KMS-11 (cell line): Measurements from ENCODE around the gene GYS2.

ENCODE experiments used
- H2AFZ ChIP-seq: fragments of 200-600 bp; sonication (generic); 2 replicates; pipeline ENCODE4 v1.6.1; 2016; ENCODE audit warnings: antibody characterized with exemption, mixed run types, low read depth
- H3K27ac ChIP-seq: fragments of 200-600 bp; sonication (generic); 2 replicates; pipeline ENCODE4 v1.6.1; 2016; ENCODE audit warnings: mild to moderate bottlenecking, mixed run types
- H3K27me3 ChIP-seq: fragments of 200-600 bp; sonication (generic); 2 replicates; pipeline ENCODE4 v1.6.1; 2017; ENCODE audit warnings: mild to moderate bottlenecking, low read depth, mixed run types, moderate library complexity; ENCODE audit not compliant: insufficient read depth
- H3K36me3 ChIP-seq: fragments of 200-600 bp; sonication (generic); 2 replicates; pipeline ENCODE4 v1.6.1; 2017; ENCODE audit warnings: mild to moderate bottlenecking, mixed run types; ENCODE audit not compliant: insufficient read depth
- H3K4me1 ChIP-seq: fragments of 200-600 bp; sonication (generic); 2 replicates; pipeline ENCODE4 v1.6.1; 2016; ENCODE audit warnings: mild to moderate bottlenecking, low read depth, mixed run types; ENCODE audit not compliant: poor library complexity, severe bottlenecking
- H3K4me2 ChIP-seq: fragments of 200-600 bp; sonication (generic); 2 replicates; pipeline ENCODE4 v1.7.0; 2016; ENCODE audit warnings: mild to moderate bottlenecking, mixed run types
- H3K4me3 ChIP-seq: fragments of 200-600 bp; sonication (generic); IDR thresholded peaks from 2 replicates; pipeline ENCODE4 v1.6.1; 2017; ENCODE audit warnings: low read depth, low read length, mixed read lengths; ENCODE audit not compliant: insufficient read depth
- H3K79me2 ChIP-seq: fragments of 200-600 bp; sonication (generic); 2 replicates; pipeline ENCODE4 v1.6.1; 2016; ENCODE audit warnings: low read depth, mixed run types; ENCODE audit not compliant: insufficient read depth
- H3K9ac ChIP-seq: fragments of 200-600 bp; sonication (generic); 2 replicates; pipeline ENCODE4 v1.6.1; 2016; ENCODE audit warnings: mild to moderate bottlenecking, mixed run types
- H4K20me1 ChIP-seq: fragments of 200-600 bp; sonication (generic); 2 replicates; pipeline ENCODE4 v1.6.1; 2016; ENCODE audit warnings: mild to moderate bottlenecking, mixed run types; ENCODE audit not compliant: insufficient read depth
- TF ChIP-seq, protein P1 (sequence below): fragments of 200-600 bp; sonication (generic); conservative IDR thresholded peaks from 2 replicates; pipeline ENCODE4 v1.6.1; 2017; ENCODE audit warnings: low read depth, mild to moderate bottlenecking, antibody characterized with exemption, low read length, moderate library complexity, mixed read lengths

Gene GYS2

DNA sequence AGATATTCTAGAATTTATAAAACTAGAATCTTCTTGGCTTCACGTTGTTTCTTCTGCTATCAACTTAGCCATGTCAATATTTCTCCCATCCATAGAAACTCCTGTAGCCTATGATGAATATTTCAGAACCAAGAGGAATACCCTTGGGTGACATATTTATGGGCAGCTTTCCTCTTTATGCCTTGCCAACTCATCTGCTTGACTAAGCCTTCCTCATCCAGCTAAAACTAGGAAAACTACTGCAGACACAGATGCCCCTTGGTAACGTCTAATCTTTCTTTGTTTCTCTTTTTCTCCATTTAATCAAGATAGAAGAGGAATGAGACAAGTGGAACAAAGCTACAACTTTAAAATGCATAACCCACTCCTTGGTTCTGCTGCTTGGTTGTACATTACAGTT lies 96.8 kb downstream of the GYS2 start:
- Histone ChIP-seq H2AFZ (no peak overlapping the region), H3K27ac (no peak overlapping the region), H3K79me2 (peaks cover 36% of the 10 kb centered on the region), H3K27me3 (no peaks in the 10 kb centered on the region), H3K9ac (no peak overlapping the region), H3K4me2 (no peak overlapping the region), H3K4me3 (no peak overlapping the region), H3K4me1 (peaks cover 35% of the 10 kb centered on the region), H4K20me1 (no peaks in the 10 kb centered on the region), H3K36me3 (no peaks in the 10 kb centered on the region)
- TF ChIP-seq, protein P1, sequence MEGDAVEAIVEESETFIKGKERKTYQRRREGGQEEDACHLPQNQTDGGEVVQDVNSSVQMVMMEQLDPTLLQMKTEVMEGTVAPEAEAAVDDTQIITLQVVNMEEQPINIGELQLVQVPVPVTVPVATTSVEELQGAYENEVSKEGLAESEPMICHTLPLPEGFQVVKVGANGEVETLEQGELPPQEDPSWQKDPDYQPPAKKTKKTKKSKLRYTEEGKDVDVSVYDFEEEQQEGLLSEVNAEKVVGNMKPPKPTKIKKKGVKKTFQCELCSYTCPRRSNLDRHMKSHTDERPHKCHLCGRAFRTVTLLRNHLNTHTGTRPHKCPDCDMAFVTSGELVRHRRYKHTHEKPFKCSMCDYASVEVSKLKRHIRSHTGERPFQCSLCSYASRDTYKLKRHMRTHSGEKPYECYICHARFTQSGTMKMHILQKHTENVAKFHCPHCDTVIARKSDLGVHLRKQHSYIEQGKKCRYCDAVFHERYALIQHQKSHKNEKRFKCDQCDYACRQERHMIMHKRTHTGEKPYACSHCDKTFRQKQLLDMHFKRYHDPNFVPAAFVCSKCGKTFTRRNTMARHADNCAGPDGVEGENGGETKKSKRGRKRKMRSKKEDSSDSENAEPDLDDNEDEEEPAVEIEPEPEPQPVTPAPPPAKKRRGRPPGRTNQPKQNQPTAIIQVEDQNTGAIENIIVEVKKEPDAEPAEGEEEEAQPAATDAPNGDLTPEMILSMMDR = no peak

DNA sequence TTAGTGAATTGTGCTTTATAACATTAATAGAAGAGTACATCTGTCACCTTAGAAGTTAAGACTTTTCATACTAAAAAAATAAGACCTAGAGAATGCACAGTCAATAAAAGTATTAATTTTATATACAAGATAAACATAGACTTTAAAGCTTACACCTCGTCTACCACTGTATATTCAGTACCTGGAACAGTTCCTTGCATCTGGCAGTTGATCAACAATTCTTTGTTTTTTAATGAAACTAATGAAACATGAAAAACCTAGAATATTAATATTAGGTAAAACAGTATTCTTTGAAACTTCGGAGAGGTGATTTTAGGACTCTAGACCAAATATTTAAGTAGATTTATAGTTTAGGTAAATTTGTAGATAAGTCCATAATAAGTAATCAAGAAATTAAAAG lies 98.8 kb downstream of the GYS2 start:
- H3K36me3 ChIP-seq = no peaks in the 10 kb centered on the region
- no peaks in the 10 kb centered on the region for H3K27me3 ChIP-seq
- TF ChIP-seq, protein P1 = no peak
- no peak overlapping the region for H3K4me3 ChIP-seq
- H3K27ac ChIP-seq = no peak overlapping the region
- no peak overlapping the region for H3K4me2 ChIP-seq
- H3K4me1 ChIP-seq = peaks cover 39% of the 10 kb centered on the region
- H4K20me1 ChIP-seq = no peaks in the 10 kb centered on the region
- H2AFZ ChIP-seq = no peak overlapping the region
- peaks cover 48% of the 10 kb centered on the region for H3K79me2 ChIP-seq
- no peak overlapping the region for H3K9ac ChIP-seq

DNA sequence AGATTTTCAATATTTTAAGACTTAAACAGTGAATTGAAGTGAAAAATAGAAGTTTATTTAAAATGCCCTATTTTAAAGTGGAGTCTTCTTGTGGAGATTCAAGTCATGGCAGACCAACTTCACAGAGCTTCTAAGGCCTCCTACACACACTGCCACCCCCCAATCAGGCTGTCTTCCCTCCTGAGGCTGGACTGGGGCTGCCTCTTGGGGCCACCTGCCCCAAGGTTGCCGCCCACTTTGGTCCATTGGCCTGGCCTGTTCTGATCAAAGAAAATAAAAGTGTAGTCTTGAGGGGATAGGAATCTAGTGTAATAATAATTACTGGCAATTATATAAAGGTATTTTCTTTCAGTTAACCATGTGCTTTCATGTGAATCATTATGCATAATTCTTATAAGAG lies 101.8 kb downstream of the GYS2 start:
- Histone ChIP-seq H3K36me3 (no peaks in the 10 kb centered on the region), H3K4me3 (no peak overlapping the region), H3K9ac (peak overlapping the region; percentile 88; the same call in 1 of the 2 replicates), H2AFZ (no peak overlapping the region), H3K4me1 (peaks cover 31% of the 10 kb centered on the region), H3K79me2 (peaks cover 61% of the 10 kb centered on the region), H3K4me2 (peak overlapping the region; percentile 67), H3K27me3 (no peaks in the 10 kb centered on the region), H4K20me1 (no peaks in the 10 kb centered on the region), H3K27ac (no peak overlapping the region)
- TF ChIP-seq, protein P1 = no peak

DNA sequence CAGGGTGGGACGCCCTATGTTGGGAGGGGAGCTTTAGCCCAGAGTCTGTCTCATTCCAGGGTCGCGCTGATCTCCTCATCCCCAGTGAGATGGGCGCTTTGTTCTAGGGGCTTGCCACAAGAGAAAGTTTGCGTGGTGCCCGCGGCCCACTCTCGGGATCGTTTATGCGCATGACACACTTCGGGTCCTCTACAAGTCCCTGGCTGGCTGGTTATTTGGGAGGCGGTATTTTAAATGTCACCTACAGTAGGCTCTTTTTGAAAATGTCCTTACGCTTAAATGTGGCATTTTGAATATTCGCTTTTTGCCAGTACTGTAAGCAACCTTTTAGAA lies 102.5 kb downstream of the GYS2 start:
- Histone ChIP-seq H3K79me2 (peaks cover 61% of the 10 kb centered on the region), H3K27me3 (no peaks in the 10 kb centered on the region), H2AFZ (peak overlapping the region; percentile 92), H3K36me3 (no peaks in the 10 kb centered on the region), H3K4me3 (no peak overlapping the region), H3K4me1 (peaks cover 31% of the 10 kb centered on the region), H4K20me1 (no peaks in the 10 kb centered on the region), H3K27ac (peak overlapping the region; percentile 64), H3K4me2 (peak overlapping the region; percentile 67), H3K9ac (peak overlapping the region; percentile 88)
- TF ChIP-seq, protein P1 = no peak
